ENCODE measurements around the gene CNBP. TPM values are rescaled to one million over a fixed set of nuclear protein-coding genes. Genes with fewer than 3 reads are reported as not detected.

CNBP gene
- total and polyA plus RNA-seq, 7 donors: 423 to 850 (median 754) TPM

GRCh38 chr3:129164500-129164899, 19.2 kb downstream of the CNBP start:
- H3K27me3 ChIP-seq (ENCODE audit: insufficient read depth in 3 of 3, low read length in 2 of 3): no peaks in the 10 kb centered on the region
- WGBS, 3 donors: 82 to 91% (median 87%) methylated on average over 7 of the region's 7 CpGs
- peaks cover 0 to 52% of the 10 kb centered on the region in 2 donors for H3K36me3 ChIP-seq (ENCODE audit: insufficient read depth in 1 of 2, low read depth in 1 of 2)
- H3K4me3 ChIP-seq: no peak overlapping the region
- peak overlapping the region; percentile 26 for H3K27ac ChIP-seq
- H3K4me1 ChIP-seq: peaks cover 25% of the 10 kb centered on the region
- H3K9me3 ChIP-seq: no peaks in the 10 kb centered on the region
- TF ChIP-seq, protein P1, sequence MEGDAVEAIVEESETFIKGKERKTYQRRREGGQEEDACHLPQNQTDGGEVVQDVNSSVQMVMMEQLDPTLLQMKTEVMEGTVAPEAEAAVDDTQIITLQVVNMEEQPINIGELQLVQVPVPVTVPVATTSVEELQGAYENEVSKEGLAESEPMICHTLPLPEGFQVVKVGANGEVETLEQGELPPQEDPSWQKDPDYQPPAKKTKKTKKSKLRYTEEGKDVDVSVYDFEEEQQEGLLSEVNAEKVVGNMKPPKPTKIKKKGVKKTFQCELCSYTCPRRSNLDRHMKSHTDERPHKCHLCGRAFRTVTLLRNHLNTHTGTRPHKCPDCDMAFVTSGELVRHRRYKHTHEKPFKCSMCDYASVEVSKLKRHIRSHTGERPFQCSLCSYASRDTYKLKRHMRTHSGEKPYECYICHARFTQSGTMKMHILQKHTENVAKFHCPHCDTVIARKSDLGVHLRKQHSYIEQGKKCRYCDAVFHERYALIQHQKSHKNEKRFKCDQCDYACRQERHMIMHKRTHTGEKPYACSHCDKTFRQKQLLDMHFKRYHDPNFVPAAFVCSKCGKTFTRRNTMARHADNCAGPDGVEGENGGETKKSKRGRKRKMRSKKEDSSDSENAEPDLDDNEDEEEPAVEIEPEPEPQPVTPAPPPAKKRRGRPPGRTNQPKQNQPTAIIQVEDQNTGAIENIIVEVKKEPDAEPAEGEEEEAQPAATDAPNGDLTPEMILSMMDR (IDR thresholded peaks at IDR 0.05): no peak
- DNase-seq (no peak), ATAC-seq (no peak)
- intact Hi-C loops (cut with DNase I): no loop called here

- 36 to 51% (median 37%) methylated on average over 5 of the region's 5 CpGs for WGBS, 3 donors
- Histone ChIP-seq H3K27me3 (ENCODE audit: insufficient read depth in 3 of 3, low read length in 2 of 3) (no peaks in the 10 kb centered on the region), H3K9me3 (no peaks in the 10 kb centered on the region), H3K4me1 (peaks cover 29% of the 10 kb centered on the region), H3K27ac (peak overlapping the region; percentile 100), H3K36me3 (ENCODE audit: insufficient read depth in 1 of 2, low read depth in 1 of 2) (peaks cover 3 to 52% of the 10 kb centered on the region in 2 donors), H3K4me3 (peak overlapping the region; percentile 96)
- DNase-seq (no peak), ATAC-seq (peak in 1 of 4 donors; percentile 3)
- TF ChIP-seq, protein P1 (IDR thresholded peaks at IDR 0.05): no peak
- intact Hi-C loops (cut with DNase I): no loop called here
Measured at GRCh38 chr3:129162729-129163579, 20.7 kb downstream of the CNBP start.

- TF ChIP-seq, protein P1 (IDR thresholded peaks at IDR 0.05): no peak
- DNase-seq: peak in 1 of 2 donors; percentile 66
- H3K27me3 ChIP-seq (ENCODE audit: insufficient read depth in 3 of 3, low read length in 2 of 3): no peaks in the 10 kb centered on the region
- peak; percentile 35 to 53 (median 46) for ATAC-seq
- peak overlapping the region; percentile 96 for H3K4me3 ChIP-seq
- H3K36me3 ChIP-seq (ENCODE audit: insufficient read depth in 1 of 2, low read depth in 1 of 2): peaks cover 3 to 52% of the 10 kb centered on the region in 2 donors
- H3K4me1 ChIP-seq: peaks cover 29% of the 10 kb centered on the region
- H3K9me3 ChIP-seq: no peaks in the 10 kb centered on the region
- H3K27ac ChIP-seq: peak overlapping the region; percentile 100
- WGBS, 3 donors: 0 to 1% (median 1%) methylated on average over 12 of the region's 12 CpGs
- intact Hi-C loops (cut with DNase I): loop anchor here in 1 of 2 donors (1.0 kb wide), 1 partner anchor 64 kb away; no protein-coding TSS in a partner anchor
Measured at GRCh38 chr3:129161860-129162271, 21.8 kb downstream of the CNBP start.

GRCh38 chr3:129160891-129161859, 22.5 kb downstream of the CNBP start, which contains the start of gene ISY1:
Gene ISY1, minus strand, starts transcription at chr3:129161063. Its CDS starts 88 bp downstream, at chr3:129160975.
- Histone ChIP-seq H3K36me3 (ENCODE audit: insufficient read depth in 1 of 2, low read depth in 1 of 2) (peaks cover 3 to 52% of the 10 kb centered on the region in 2 donors), H3K9me3 (no peaks in the 10 kb centered on the region), H3K4me3 (peak within 1 kb of the TSS; percentile 96), H3K4me1 (peaks cover 29% of the 10 kb centered on the region), H3K27me3 (ENCODE audit: insufficient read depth in 3 of 3, low read length in 2 of 3) (no peaks in the 10 kb centered on the region), H3K27ac (peak within 1 kb of the TSS; percentile 100)
- intact Hi-C loops (cut with DNase I): loop anchor here in 1 of 2 donors (1.0 kb wide), 1 partner anchor 65 kb away; no protein-coding TSS in a partner anchor
- peak; percentile 89 to 94 for DNase-seq
- 0% methylated on average over 66 to 67 of the region's 67 CpGs for WGBS, 3 donors
- peak; percentile 84 to 87 (median 86) for ATAC-seq
- TF ChIP-seq, protein P1 (IDR thresholded peaks at IDR 0.05): peak; percentile 82

Measured in psoas muscle (tissue), 8 donors.